Amniotic epithelial cell (primary cell): Measurements from ENCODE around the gene TARBP2.
"Not testable (repeated sequence)": the region's sequence is repeated elsewhere in the genome, so short reads cannot be mapped to it uniquely, and the experiment has no call there.

Experiments used
- DNase-seq: peaks from one replicate; pipeline ENCODE4 v3.0.0-alpha.2; 2010; ENCODE audit warnings: low read depth

Gene TARBP2

DNA sequence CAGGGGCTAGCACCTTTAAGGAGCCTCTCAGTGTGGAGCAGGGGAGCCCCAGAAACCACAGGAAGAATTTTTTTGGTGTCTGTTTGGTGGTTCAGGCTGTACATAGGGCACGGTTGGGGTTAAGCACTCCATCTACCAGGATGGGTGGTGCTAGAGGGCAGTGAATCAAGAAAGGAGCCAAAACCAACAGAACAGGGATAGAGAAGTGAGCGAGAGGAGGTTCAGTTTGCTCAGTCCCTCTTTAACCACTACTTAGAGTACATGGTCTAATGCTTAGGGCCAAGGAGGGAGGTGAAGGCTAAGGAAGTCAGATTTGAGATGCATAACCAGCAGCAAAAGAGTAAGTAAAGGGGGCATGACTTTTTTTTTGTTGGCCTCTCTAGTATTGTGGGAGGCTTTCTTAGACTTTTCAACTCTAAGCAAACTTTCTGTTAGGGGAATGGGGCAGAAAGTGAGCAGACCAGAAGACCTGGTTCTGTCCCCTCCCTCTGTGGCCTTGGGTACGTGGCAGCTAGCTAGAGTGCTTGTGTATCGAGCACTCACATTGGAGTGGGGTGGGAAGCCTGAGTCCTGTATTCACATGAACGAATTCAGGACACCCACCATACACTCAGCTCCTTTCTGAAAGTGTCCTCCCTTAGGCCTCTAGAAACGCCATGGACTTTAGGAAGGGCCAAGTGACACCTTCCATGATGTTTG is 12.8 kb downstream of the TARBP2 start:
- DNase-seq: no peak

GRCh38 chr12:53514628-53515290 is 13.7 kb downstream of the TARBP2 start:
- no peak for DNase-seq

DNA sequence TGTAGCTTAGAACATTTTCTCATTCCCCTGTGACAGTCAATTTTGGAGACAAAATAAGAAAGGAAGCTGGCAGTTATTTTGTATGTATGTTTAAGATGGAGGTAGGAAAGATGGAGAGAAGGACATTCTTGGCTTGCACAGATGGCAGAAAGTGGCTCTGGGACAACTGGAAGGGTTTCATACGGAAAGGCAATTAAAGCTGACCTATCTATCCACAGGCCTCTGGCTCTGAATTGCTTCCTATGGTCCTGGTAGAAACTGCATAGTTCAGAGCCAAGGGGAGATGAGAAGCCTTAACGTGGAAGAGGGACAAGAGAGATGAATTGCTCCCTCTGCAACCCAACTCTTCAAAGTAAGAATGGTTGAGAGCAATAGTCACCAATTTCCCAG is 14.2 kb downstream of the TARBP2 start:
- no peak for DNase-seq

DNA sequence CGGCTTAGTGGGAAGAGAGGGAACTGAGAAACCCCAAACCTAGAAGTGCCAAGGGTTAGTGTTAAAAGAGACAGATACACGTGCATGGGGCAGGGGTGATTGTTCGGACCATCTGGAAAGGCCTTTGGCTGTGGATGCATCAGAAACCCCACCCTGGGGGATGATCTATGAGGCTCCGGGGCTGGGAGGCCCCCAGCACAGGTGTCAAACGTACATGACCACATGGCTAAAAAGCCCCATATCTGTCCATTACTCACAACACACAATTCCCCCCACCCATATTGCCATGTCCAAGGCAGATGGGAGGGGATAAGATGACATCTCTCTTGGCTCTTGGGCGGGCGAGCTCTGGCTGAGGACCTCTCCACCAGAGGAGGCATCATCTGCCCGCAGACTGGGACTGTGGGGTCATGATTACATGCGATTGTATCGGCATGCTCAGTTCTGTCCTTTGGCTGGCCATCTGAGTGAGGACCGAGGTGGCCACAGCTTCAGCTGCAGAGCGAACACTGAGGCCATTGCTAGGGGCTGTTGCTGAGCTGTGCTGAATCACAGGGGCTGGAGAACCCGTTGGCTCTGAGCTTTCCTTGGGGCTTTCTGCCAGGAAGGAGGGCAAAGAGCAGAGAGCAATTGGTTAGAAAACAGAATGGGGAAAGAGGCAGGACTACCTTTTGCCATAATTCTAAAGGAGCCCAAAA is 15.8 kb downstream of the TARBP2 start:
- DNase-seq: no peak

- DNase-seq: no peak
Observed at GRCh38 chr12:53518381-53518780, 17.3 kb downstream of the TARBP2 start.

DNA sequence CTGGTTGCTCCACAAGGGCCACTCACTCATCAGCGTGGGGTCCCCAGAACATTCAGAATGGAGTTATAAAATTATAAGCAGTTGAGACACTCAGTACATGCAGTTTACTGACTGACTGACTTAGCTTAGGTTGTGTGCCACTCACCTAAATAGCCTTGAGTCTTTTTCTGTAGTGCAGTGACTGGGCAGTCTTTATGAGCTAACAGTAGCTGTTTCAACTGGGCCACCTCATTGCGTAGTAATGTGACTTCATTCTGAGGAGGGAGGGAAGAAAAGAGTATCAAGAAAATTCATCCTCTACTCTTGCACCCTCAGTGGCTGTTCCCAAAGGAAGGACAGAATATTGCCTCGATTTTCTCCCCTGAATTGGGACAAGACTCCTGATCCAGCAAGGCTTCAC is 22.0 kb downstream of the TARBP2 start:
- no peak for DNase-seq

DNA sequence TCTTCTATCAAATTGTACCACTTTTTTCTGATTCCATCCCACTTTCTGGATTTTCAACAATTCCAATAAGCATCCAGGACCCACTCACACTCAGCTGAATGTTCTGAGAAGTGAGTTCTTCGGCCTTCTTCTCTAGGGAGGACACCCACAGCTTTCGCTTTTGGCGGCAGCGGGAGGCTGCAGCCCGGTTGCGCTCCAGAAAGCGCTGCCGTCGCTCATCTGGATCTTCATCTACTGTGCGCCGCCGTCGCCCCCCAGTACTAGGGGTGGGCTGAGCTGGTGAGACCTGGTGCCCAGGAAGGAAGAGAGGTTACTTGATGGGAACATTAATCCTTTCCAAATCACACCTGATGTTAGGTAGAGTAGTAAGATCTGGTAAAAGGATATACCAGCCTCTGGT is 23.4 kb downstream of the TARBP2 start:
- DNase-seq: no peak

DNA sequence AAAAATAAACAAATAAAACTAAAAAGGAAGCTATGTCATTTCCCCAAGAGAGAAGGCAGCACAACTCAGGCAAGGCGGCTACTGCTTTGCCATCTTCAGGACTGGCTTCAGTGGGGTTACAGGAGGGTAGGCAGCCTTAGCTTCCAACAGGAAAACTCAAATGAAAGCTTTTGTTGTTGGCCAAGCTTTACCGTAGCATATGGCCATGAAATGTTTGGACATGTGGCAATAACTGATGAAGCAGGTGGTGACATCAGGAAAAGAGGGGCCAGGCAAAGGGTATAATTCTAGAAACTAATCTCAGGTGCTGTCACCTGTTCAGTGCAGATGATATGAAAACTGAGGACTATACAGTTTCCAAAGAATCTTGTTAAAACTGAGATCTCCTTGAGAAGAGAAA is 29.0 kb downstream of the TARBP2 start:
- no peak for DNase-seq

DNA sequence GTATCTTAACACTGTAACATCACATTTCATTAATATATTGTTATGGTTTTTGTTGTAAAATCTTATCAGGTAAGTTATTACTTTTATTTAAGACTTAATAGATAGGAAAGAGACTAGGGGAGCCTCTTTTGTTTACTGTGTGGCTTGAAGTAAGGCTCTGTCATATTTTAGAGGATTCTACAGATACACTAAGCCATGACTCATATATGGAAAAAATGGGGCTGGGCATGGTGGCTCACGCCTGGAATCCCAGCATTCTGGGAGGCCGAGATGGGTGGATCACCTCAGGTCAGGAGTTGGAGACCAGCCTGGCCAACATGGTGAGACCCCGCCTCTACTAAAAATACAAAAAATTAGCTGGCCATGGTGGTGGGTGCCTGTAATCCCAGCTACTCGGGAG is 29.8 kb downstream of the TARBP2 start:
- DNase-seq: peak; percentile 76

- no peak for DNase-seq
Observed at GRCh38 chr12:53532021-53532420, 30.9 kb downstream of the TARBP2 start.

DNA sequence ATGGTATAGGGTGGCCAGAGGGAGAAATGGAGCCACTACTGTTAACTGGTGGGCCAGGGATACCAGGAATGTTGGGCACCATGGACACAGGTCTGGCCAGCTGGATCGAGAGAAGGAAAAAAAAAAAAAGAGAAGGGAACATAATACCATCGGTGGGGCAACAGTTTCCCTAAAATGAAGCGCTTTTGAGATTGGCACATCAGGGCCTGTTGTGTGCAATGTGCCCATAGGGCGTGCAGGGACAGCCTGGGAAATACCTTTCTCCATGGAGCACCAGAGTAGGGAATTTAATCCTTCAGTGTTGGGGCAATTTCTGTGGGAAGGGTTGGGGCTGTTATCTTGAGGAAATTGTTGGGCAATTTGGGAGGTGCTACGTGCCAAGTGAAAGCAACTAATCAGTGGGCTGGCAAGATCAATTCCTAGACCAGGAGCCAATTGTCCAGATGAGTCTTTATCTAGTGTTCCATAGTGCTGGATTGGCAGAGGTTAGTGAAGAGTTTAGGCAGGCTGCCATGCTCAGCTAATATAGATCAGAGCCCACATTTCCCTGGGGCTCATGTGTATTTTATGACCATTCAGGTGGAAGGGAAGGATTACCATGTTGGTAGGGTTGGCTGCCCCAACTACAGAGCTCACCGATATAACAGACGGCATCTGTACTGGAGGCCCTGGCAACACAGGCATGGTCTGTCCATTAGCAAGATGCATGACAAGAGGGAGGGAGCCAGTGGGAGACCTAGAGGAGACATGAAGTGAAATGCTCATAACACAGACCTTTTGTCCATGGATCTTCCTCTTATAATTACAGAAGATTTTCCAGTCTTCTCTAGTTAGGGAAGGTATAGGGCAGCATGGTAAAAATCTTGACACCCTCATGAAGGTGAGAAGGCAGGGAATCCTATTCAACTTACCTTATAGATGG is 31.7 kb downstream of the TARBP2 start:
- no peak for DNase-seq

- no peak for DNase-seq
Observed at GRCh38 chr12:53533471-53533870, 32.4 kb downstream of the TARBP2 start.

DNA sequence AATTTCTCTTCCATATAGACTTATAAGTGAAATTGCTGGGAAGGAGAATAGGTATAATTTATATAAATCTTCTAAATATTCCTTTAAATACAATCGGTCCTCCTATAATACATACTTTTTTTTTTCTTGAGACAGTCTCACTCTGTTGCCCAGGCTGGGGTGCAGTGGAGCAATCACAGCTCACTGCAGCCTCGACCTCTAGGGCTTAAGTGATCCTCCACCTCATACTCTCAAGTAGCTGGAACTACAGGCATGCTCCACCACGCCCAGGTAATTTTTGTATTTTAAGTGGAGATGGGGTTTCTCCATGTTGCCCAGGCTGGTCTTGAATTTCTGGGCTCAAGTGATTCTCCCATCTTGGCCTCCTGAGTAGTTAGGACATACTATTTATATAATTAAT is 35.9 kb downstream of the TARBP2 start:
- DNase-seq: no peak

DNA sequence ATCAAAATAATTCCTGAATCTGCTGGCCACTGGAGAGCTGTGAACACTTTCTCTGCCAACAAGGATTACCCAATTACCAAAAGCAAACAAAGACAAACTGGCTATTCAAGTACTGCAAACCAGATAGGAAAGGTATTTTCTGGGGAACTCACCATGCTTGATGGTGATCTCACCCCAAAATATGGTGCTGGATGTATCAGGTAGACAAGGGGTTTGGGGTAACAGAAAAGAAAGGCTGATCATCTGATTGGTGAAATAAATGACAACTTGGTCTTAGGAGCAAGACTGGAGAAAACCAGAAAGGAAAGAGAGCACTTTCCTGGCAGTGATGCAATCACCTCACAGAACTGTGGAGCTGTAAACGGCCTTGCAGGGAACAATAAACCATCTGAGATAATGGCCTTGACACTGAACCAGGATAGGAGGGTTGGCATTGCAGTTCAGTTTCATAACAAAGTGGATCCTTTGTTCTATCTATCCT is 37.2 kb downstream of the TARBP2 start:
- peak; percentile 95 for DNase-seq

- no peak for DNase-seq
Observed at GRCh38 chr12:53539526-53539925, 38.4 kb downstream of the TARBP2 start.

- DNase-seq: peak; percentile 73
Observed at GRCh38 chr12:53543539-53543938, 42.5 kb downstream of the TARBP2 start.

GRCh38 chr12:53548354-53548753 is 47.3 kb downstream of the TARBP2 start:
- not testable (repeated sequence) for DNase-seq

DNA sequence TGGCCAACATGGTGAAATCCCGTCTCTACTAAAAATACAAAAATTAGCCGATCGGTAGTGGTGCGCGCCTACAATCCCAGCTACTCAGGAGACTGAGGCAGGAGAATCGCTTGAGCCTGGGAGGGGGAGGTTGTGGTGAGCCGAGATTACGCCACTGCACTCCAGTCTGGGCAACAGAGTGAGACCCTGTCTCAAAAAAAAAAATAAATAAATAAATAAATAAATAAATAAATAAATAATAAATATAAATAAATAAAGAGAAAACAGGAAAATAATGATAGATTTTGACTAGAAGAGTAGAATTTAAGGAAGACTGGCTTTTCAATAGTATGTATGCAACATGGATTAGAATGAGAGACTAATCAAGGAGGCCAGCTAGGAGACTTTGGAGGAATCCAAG is 49.0 kb downstream of the TARBP2 start:
- not testable (repeated sequence) for DNase-seq

DNA sequence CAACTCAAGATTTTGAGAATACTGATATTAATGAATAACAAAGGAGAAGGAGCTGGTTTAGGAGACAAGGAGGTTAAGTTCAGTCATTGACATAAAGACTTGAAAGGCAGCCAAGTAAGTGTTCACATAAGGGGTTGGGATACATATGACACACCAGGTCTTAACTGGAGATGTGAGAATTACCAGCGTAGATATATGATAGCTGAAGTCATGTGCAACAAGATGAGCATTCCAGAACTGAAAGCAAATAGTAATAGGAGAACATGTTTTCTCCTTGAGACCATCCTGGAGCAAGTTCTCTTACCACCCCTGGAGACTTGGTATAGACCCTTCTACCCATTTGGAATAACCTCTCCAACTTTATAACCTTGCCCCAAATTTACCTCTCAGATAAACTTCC is 49.5 kb downstream of the TARBP2 start:
- peak; percentile 79 for DNase-seq

DNA sequence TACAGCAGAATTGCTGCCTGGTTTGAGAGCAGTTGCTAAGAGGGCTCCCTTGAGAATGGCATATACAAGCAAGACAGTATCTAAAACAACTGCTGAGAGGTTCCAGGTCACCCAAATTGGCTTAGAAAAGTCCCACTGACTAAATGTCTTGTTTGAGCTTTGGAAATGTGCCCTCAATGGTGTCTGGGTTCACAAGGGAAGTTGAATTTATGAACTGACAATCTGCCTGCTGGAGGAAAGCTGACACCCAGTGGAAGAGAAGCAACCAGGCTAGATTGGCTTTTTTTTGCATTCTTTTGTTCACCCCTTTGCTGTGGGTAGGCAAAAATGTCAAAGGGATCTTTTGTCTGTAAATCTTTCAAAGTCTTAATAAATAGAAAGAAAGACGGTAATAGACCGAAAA is 50.8 kb downstream of the TARBP2 start:
- DNase-seq: peak; percentile 5

DNA sequence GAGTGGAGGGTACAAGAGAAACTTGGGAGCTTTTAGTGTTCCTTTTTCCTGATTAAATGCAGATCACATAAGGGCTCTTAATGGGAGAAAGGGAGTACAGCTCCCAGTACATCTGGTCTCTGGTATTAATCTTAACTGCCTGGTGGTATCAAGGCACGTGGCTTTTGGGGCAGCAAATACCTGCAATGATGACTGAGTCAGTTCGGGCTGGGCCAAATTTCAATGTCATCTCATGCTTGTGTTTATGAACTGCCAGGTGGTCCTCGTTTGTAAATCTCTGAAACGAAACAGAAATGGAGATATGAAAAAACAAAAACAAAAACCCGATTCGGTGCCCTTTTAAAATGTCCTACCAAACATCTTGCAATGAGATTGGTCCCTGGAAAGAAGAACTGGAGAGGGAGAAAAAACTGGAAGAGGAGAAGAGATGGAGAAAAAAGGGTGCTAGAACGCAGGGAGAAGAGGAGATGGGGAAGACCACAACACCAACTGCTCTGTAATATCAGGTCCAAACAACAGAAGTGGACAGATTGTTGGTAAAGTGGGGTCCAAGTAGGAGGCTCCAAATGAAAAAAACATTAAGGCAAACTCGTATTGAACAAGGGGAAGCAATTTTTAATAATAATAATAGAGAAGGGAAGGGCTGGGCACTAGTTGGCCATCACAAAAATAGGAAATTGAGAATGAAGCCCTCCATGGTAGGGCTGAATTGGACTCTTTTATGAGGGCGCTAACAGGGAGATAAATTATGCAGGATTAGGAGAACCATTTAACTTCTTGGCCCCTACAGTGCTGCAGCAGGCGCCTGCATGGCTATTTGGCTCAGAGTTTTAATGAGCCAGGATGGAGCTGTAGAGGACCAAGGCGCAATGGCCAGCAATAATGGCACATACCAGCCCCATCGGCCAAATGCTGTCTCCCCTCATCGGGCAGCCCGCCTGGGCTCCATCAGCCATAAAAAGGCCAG is 51.6 kb downstream of the TARBP2 start:
- DNase-seq: peak; percentile 59
